Skeletal muscle satellite cell (primary cell): ENCODE measurements around the gene SPAG8.

Experiments
- H3K27me3 ChIP-seq: 2 replicates; pipeline ENCODE4 v1.7.0; 2013; ENCODE audit warnings: low read length; ENCODE audit not compliant: control insufficient read depth, insufficient read depth
- H3K36me3 ChIP-seq: 2 replicates; pipeline ENCODE4 v1.7.0; 2013; ENCODE audit warnings: mild to moderate bottlenecking, control low read depth, low read length; ENCODE audit not compliant: insufficient read depth
- H3K4me1 ChIP-seq: 2 replicates; pipeline ENCODE4 v1.7.0; 2013; ENCODE audit warnings: low read length; ENCODE audit not compliant: control insufficient read depth, insufficient read depth
- H3K4me2 ChIP-seq: 2 replicates; pipeline ENCODE4 v1.7.0; 2013; ENCODE audit warnings: mild to moderate bottlenecking, low read length
- H3K4me3 ChIP-seq: 2 replicates; pipeline ENCODE4 v1.7.0; 2013; ENCODE audit warnings: low read length
- H3K9ac ChIP-seq: 2 replicates; pipeline ENCODE4 v1.7.0; 2013; ENCODE audit warnings: mild to moderate bottlenecking, low read depth, low read length, moderate library complexity
- H3K9me3 ChIP-seq: replicated peaks from 2 replicates; pipeline ENCODE4 v1.7.0; 2013; ENCODE audit warnings: mild to moderate bottlenecking, control low read depth, low read length

SPAG8 gene

GRCh38 chr9:35835216-35835632 lies 23.2 kb upstream of the SPAG8 start:
- H3K27me3 ChIP-seq: no peaks in the 10 kb centered on the region
- H3K36me3 ChIP-seq: no peaks in the 10 kb centered on the region
- H3K4me2 ChIP-seq: no peak overlapping the region
- no peaks in the 10 kb centered on the region for H3K9me3 ChIP-seq
- no peak overlapping the region for H3K4me3 ChIP-seq
- H3K9ac ChIP-seq: no peak overlapping the region
- H3K4me1 ChIP-seq: peaks cover 9% of the 10 kb centered on the region

GRCh38 chr9:35834260-35835215 lies 22.5 kb upstream of the SPAG8 start:
- H3K9me3 ChIP-seq: no peaks in the 10 kb centered on the region
- no peaks in the 10 kb centered on the region for H3K27me3 ChIP-seq
- H3K4me1 ChIP-seq: peaks cover 15% of the 10 kb centered on the region
- no peaks in the 10 kb centered on the region for H3K36me3 ChIP-seq
- no peak overlapping the region for H3K4me3 ChIP-seq
- H3K9ac ChIP-seq: no peak overlapping the region
- H3K4me2 ChIP-seq: no peak overlapping the region

- Histone ChIP-seq H3K9ac (no peak overlapping the region), H3K4me1 (peaks cover 24% of the 10 kb centered on the region), H3K9me3 (no peaks in the 10 kb centered on the region), H3K27me3 (no peaks in the 10 kb centered on the region), H3K4me3 (no peak overlapping the region), H3K36me3 (no peaks in the 10 kb centered on the region), H3K4me2 (no peak overlapping the region)
Measured at GRCh38 chr9:35832814-35833213, 20.8 kb upstream of the SPAG8 start.

- Histone ChIP-seq H3K9me3 (no peaks in the 10 kb centered on the region), H3K4me3 (no peak overlapping the region), H3K27me3 (no peaks in the 10 kb centered on the region), H3K4me2 (no peak overlapping the region), H3K4me1 (peaks cover 38% of the 10 kb centered on the region), H3K9ac (no peak overlapping the region), H3K36me3 (no peaks in the 10 kb centered on the region)
Measured at GRCh38 chr9:35831040-35831439, 19.0 kb upstream of the SPAG8 start.

GRCh38 chr9:35829764-35830096 lies 17.7 kb upstream of the SPAG8 start:
- H3K9me3 ChIP-seq: no peaks in the 10 kb centered on the region
- H3K4me3 ChIP-seq: peak overlapping the region; percentile 94
- H3K27me3 ChIP-seq: no peaks in the 10 kb centered on the region
- H3K4me2 ChIP-seq: peak overlapping the region; percentile 99
- peak overlapping the region; percentile 87 for H3K9ac ChIP-seq
- peaks cover 39% of the 10 kb centered on the region for H3K4me1 ChIP-seq
- no peaks in the 10 kb centered on the region for H3K36me3 ChIP-seq

GRCh38 chr9:35829084-35829763 lies 17.2 kb upstream of the SPAG8 start, which contains the start of gene TMEM8B:
TSS of gene TMEM8B (plus strand) at chr9:35829228. CDS start at chr9:35829448, 220 bp downstream.
- Histone ChIP-seq H3K4me2 (peak within 1 kb of the TSS; percentile 99), H3K27me3 (no peaks in the 10 kb centered on the region), H3K4me1 (peaks cover 36% of the 10 kb centered on the region), H3K36me3 (no peaks in the 10 kb centered on the region), H3K9ac (peak within 1 kb of the TSS; percentile 87), H3K4me3 (peak within 1 kb of the TSS; percentile 94), H3K9me3 (no peaks in the 10 kb centered on the region)

- Histone ChIP-seq H3K36me3 (no peaks in the 10 kb centered on the region), H3K9ac (peak within 1 kb of the TSS; percentile 87), H3K4me3 (peak within 1 kb of the TSS; percentile 94), H3K27me3 (no peaks in the 10 kb centered on the region), H3K9me3 (no peaks in the 10 kb centered on the region), H3K4me2 (peak within 1 kb of the TSS; percentile 99), H3K4me1 (peaks cover 32% of the 10 kb centered on the region)
Measured at GRCh38 chr9:35828716-35829083, 16.6 kb upstream of the SPAG8 start, which contains the start of gene FAM221B. TSS of gene FAM221B (minus strand) at chr9:35828732. CDS start at chr9:35826161, 2,571 bp downstream.

- no peak overlapping the region for H3K9ac ChIP-seq
- peaks cover 30% of the 10 kb centered on the region for H3K4me1 ChIP-seq
- no peak overlapping the region for H3K4me2 ChIP-seq
- H3K4me3 ChIP-seq: no peak overlapping the region
- H3K36me3 ChIP-seq: no peaks in the 10 kb centered on the region
- no peaks in the 10 kb centered on the region for H3K27me3 ChIP-seq
- no peaks in the 10 kb centered on the region for H3K9me3 ChIP-seq
Measured at GRCh38 chr9:35827486-35827885, 15.4 kb upstream of the SPAG8 start.

GRCh38 chr9:35826071-35826701 lies 14.1 kb upstream of the SPAG8 start:
- Histone ChIP-seq H3K4me1 (peaks cover 30% of the 10 kb centered on the region), H3K4me2 (peak overlapping the region; percentile 69), H3K36me3 (no peaks in the 10 kb centered on the region), H3K27me3 (no peaks in the 10 kb centered on the region), H3K9ac (no peak overlapping the region), H3K4me3 (no peak overlapping the region), H3K9me3 (no peaks in the 10 kb centered on the region)

GRCh38 chr9:35822926-35823325 lies 10.9 kb upstream of the SPAG8 start:
- Histone ChIP-seq H3K36me3 (no peaks in the 10 kb centered on the region), H3K4me1 (peaks cover 19% of the 10 kb centered on the region), H3K4me3 (no peak overlapping the region), H3K9me3 (no peaks in the 10 kb centered on the region), H3K4me2 (no peak overlapping the region), H3K27me3 (no peaks in the 10 kb centered on the region), H3K9ac (no peak overlapping the region)

- Histone ChIP-seq H3K4me3 (no peak overlapping the region), H3K36me3 (no peaks in the 10 kb centered on the region), H3K4me1 (peaks cover 4% of the 10 kb centered on the region), H3K4me2 (no peak overlapping the region), H3K27me3 (peaks cover 5% of the 10 kb centered on the region), H3K9ac (no peak overlapping the region), H3K9me3 (no peaks in the 10 kb centered on the region)
Measured at GRCh38 chr9:35820076-35820475, 8.0 kb upstream of the SPAG8 start.
